Thyroid gland (tissue), 4 donors: ENCODE results near the gene UBE2U. TPM values are rescaled to one million over a fixed set of nuclear protein-coding genes. Genes with fewer than 3 reads are reported as not detected.

ENCODE experiments used
- DNase-seq, 2 donors: peaks; one replicate each; pipeline ENCODE4 v3.0.0-alpha.2; 2019
- H3K27ac ChIP-seq, 3 donors: fragments of 200-600 bp; sonication (generic); 1 replicate in 2 of 3; 2 replicates in 1 of 3; pipeline ENCODE4 v1.5.1; 2016 to 2019; ENCODE audit warnings: mild to moderate bottlenecking in 1 of 3, moderate library complexity in 1 of 3
- H3K27me3 ChIP-seq: fragments of 200-600 bp; sonication (generic); one replicate; pipeline ENCODE4 v1.5.1; 2019
- H3K36me3 ChIP-seq, 2 donors: fragments of 200-600 bp; sonication (generic); one replicate each; pipeline ENCODE4 v1.5.1; 2016 to 2019
- H3K4me1 ChIP-seq, 2 donors: fragments of 200-600 bp; sonication (generic); one replicate each; pipeline ENCODE4 v1.5.1; 2017 to 2019
- H3K4me3 ChIP-seq, 3 donors: fragments of 200-600 bp; sonication (generic); replicated peaks in 1 of 3; 1 replicate in 2 of 3; 2 replicates in 1 of 3; pipeline ENCODE4 v1.5.1; 2016; ENCODE audit warnings: mild to moderate bottlenecking in 1 of 3
- H3K9me3 ChIP-seq: fragments of 200-600 bp; sonication (generic); one replicate; pipeline ENCODE4 v1.5.1; 2017
- CTCF ChIP-seq, 6 experiments: fragments of 200-600 bp in 3 of 6; fragments of 450-650 bp in 3 of 6; sonication (generic) in 3 of 6; IDR thresholded peaks; one replicate each; pipeline ENCODE4 v1.5.1; 2016 to 2019; ENCODE audit warnings: antibody characterized with exemption in 6 of 6, mild to moderate bottlenecking in 2 of 6, inconsistent platforms in 1 of 6, moderate library complexity in 1 of 6
- POLR2A ChIP-seq, 2 donors: fragments of 450-650 bp; IDR thresholded peaks; one replicate each; pipeline ENCODE4 v1.6.1; 2017; ENCODE audit warnings: antibody characterized with exemption in 2 of 2, mild to moderate bottlenecking in 2 of 2, moderate library complexity in 1 of 2
- WGBS, 2 donors: methylation state at CpG; one replicate each; pipeline ENCODE4 v1.1.5; 2017; 5-methylcytosine and 5-hydroxymethylcytosine counted together
- intact Hi-C: fragments of 100-400 bp; cut with DNase I; formaldehyde crosslinking; loops from one replicate; pipeline ENCODE4 v1.15.1; 2023
- total RNA-seq, 4 donors: library from RNA; depleted of rRNA; stranded (reverse); fragments of >200 nt; gene quantifications; one replicate each; pipeline ENCODE4 v1.2.3, GENCODE V29; 2016

Gene UBE2U
- total RNA-seq, 4 donors from 2014 or later: not detected

DNA sequence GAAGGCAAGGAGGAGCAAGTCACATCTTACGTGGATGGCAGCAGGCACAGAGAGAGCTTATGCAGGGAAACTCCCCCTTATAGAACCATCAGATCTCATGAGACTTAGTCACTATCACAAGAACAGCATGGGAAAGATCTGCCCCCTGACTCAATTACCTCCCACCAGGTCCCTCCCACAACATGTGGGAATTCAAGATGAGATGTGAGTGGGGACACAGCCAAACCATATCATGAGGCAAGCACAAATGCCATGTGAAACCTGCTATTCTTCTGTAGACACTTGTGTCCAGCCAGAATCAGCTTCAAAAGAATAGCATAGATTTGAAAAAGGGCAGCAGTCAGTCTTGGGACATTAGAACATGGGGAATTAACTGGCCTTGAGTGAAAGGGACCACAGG lies 32.2 kb upstream of the UBE2U start:
- no peak for DNase-seq
- H3K9me3 ChIP-seq: no peaks in the 10 kb centered on the region
- no peak for TF ChIP-seq POLR2A (IDR thresholded peaks at IDR 0.05)
- no peak for TF ChIP-seq CTCF (IDR thresholded peaks at IDR 0.05)
- H3K4me1 ChIP-seq: no peaks in the 10 kb centered on the region
- no peaks in the 10 kb centered on the region for H3K27me3 ChIP-seq
- no peaks in the 10 kb centered on the region for H3K36me3 ChIP-seq
- 100% methylated on average over 1 of the region's 1 CpG for WGBS, 2 donors
- no peak overlapping the region for H3K27ac ChIP-seq
- intact Hi-C loops: no loop called here
- no peak overlapping the region for H3K4me3 ChIP-seq

DNA sequence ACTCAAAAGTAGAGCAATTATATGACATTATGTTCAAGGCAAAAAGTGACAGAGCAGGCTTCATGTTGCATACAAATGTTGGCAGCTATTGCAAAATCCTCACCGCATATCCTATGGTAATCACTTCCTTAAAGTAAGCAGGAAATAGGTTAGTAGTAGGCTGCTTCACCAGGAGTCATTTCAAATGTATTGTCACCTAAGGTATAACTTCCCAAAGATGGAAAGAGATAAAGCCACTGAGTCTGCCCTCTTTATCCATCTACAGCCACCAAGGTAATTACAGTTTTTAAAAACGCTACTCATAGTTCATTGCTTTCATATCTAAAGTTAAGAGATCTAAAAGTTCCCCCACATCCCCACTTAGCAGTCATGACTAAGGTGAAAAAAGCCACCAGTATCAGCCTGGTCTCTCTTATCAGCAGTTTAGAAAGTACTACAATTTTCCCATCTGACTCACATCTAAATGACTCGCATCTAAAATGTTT lies 31.6 kb upstream of the UBE2U start:
- no peaks in the 10 kb centered on the region for H3K9me3 ChIP-seq
- WGBS, 2 donors: 53 to 70% methylated on average over 3 of the region's 3 CpGs
- H3K27ac ChIP-seq: no peak overlapping the region
- DNase-seq: no peak
- intact Hi-C loops: no loop called here
- H3K27me3 ChIP-seq: no peaks in the 10 kb centered on the region
- H3K36me3 ChIP-seq: no peaks in the 10 kb centered on the region
- no peaks in the 10 kb centered on the region for H3K4me1 ChIP-seq
- TF ChIP-seq POLR2A (IDR thresholded peaks at IDR 0.05) (no peak), CTCF (IDR thresholded peaks at IDR 0.05) (no peak)
- H3K4me3 ChIP-seq: no peak overlapping the region

GRCh38 chr1:64172458-64172983 lies 30.9 kb upstream of the UBE2U start:
- H3K27ac ChIP-seq: no peak overlapping the region

GRCh38 chr1:64173336-64173940 lies 30.0 kb upstream of the UBE2U start:
- intact Hi-C loops: no loop called here
- H3K27me3 ChIP-seq: no peaks in the 10 kb centered on the region
- no peak overlapping the region for H3K4me3 ChIP-seq
- no peaks in the 10 kb centered on the region for H3K4me1 ChIP-seq
- WGBS, 2 donors: 78 to 85% methylated on average over 6 of the region's 6 CpGs
- no peak overlapping the region for H3K27ac ChIP-seq
- DNase-seq: no peak
- H3K9me3 ChIP-seq: no peaks in the 10 kb centered on the region
- H3K36me3 ChIP-seq: no peaks in the 10 kb centered on the region
- TF ChIP-seq POLR2A (IDR thresholded peaks at IDR 0.05): no peak
- TF ChIP-seq CTCF (IDR thresholded peaks at IDR 0.05): no peak

More at GRCh38 chr1:64172458-64172983, 30.9 kb upstream of the UBE2U start:
- TF ChIP-seq CTCF (IDR thresholded peaks at IDR 0.05) (no peak), POLR2A (IDR thresholded peaks at IDR 0.05) (no peak)
- intact Hi-C loops: no loop called here
- Histone ChIP-seq H3K9me3 (no peaks in the 10 kb centered on the region), H3K4me3 (no peak overlapping the region), H3K4me1 (no peaks in the 10 kb centered on the region), H3K27me3 (no peaks in the 10 kb centered on the region), H3K36me3 (no peaks in the 10 kb centered on the region)
- WGBS, 2 donors: 47 to 54% methylated on average over 3 of the region's 3 CpGs
- no peak for DNase-seq

DNA sequence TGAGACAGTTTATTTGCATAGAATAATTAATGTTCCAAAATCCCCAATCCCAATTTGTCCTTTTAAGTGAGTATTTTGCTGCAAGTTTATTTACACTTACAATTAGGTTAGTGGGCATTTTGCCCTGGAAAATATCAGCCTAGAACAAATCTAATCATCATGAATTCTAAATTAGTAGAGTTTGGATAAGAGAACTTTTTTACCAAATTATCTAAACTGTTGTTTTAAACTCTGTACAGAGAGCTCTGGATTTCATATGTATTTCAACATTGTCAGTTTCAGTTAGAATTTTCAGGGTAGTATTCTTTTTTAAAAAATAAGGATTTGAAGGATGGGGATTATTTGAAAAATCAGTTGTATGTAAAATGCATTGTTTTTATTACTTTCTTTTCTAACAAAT lies 27.8 kb upstream of the UBE2U start:
- intact Hi-C loops: no loop called here
- Histone ChIP-seq H3K4me1 (no peaks in the 10 kb centered on the region), H3K9me3 (no peaks in the 10 kb centered on the region), H3K27ac (no peak overlapping the region), H3K4me3 (no peak overlapping the region), H3K36me3 (no peaks in the 10 kb centered on the region), H3K27me3 (no peaks in the 10 kb centered on the region)
- no peak for DNase-seq
- TF ChIP-seq CTCF (IDR thresholded peaks at IDR 0.05): no peak
- no peak for TF ChIP-seq POLR2A (IDR thresholded peaks at IDR 0.05)
